HCT116 (cell line): ENCODE data around the gene LCN10.

ENCODE experiments used
- ATF3 ChIP-seq: IDR thresholded peaks from 2 replicates; pipeline ENCODE4 v1.6.1; 2012
- CTCF ChIP-seq, 3 experiments: fragments of 200-600 bp in 1 of 3; sonication (generic) in 1 of 3; IDR thresholded peaks in 2 of 3; conservative IDR thresholded peaks in 1 of 3; 2 replicates each; pipeline ENCODE4 v1.5.1; 2012 to 2017; ENCODE audit warnings: low read depth in 2 of 3, low read length in 2 of 3, antibody characterized with exemption in 1 of 3, borderline replicate concordance in 1 of 3, control low read depth in 1 of 3, mild to moderate bottlenecking in 1 of 3, mixed read lengths in 1 of 3, mixed run types in 1 of 3, moderate library complexity in 1 of 3; ENCODE audit not compliant: insufficient read depth in 1 of 3
- ELF1 ChIP-seq: IDR thresholded peaks from 2 replicates; pipeline ENCODE4 v1.6.1; 2012; ENCODE audit warnings: low read depth, borderline replicate concordance
- JUND ChIP-seq: IDR thresholded peaks from 2 replicates; pipeline ENCODE4 v1.6.1; 2012
- SIN3A ChIP-seq: IDR thresholded peaks from 2 replicates; pipeline ENCODE4 v1.6.1; 2012; ENCODE audit warnings: low read depth
- SRF ChIP-seq: IDR thresholded peaks from 2 replicates; pipeline ENCODE4 v1.6.1; 2012; ENCODE audit warnings: low read depth
- TCF7L2 ChIP-seq: IDR thresholded peaks from 2 replicates; pipeline ENCODE4 v1.7.0; 2011; ENCODE audit warnings: borderline replicate concordance, inconsistent platforms; ENCODE audit not compliant: insufficient read depth, insufficient read length; ENCODE audit errors: extremely low read depth

- TF ChIP-seq ELF1 (no peak), SIN3A (no peak), CTCF (IDR thresholded peaks at IDR 0.05 in 2 of 3, conservative IDR thresholded peaks at IDR 0.05 in 1 of 3; ENCODE audit: borderline replicate concordance in 1 of 3, insufficient read depth in 1 of 3, low read depth in 2 of 3, low read length in 2 of 3) (peak in 2 of 3 experiments; percentile 61 to 69; a peak in 4 of 6 replicates), SRF (no peak), ATF3 (no peak), JUND (no peak), TCF7L2 (no peak)
Observed at GRCh38 chr9:136726631-136727191, 16.0 kb downstream of the LCN10 start.
